ENCODE measurements around the gene ERBB4.

ERBB4 gene

GRCh38 chr2:212364112-212364985 is 174.3 kb downstream of the ERBB4 start:
- no peak for TF ChIP-seq ZNF8 (CRISPR knock-in tag; IDR thresholded peaks at IDR 0.05)
- no peak for TF ChIP-seq GLIS3 (CRISPR knock-in tag; IDR thresholded peaks at IDR 0.05)
- no peak for TF ChIP-seq CSDC2 (CRISPR knock-in tag; IDR thresholded peaks at IDR 0.05)
- TF ChIP-seq, protein P1, sequence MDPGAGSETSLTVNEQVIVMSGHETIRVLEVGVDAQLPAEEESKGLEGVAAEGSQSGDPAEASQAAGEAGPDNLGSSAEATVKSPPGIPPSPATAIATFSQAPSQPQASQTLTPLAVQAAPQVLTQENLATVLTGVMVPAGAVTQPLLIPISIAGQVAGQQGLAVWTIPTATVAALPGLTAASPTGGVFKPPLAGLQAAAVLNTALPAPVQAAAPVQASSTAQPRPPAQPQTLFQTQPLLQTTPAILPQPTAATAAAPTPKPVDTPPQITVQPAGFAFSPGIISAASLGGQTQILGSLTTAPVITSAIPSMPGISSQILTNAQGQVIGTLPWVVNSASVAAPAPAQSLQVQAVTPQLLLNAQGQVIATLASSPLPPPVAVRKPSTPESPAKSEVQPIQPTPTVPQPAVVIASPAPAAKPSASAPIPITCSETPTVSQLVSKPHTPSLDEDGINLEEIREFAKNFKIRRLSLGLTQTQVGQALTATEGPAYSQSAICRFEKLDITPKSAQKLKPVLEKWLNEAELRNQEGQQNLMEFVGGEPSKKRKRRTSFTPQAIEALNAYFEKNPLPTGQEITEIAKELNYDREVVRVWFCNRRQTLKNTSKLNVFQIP (CRISPR knock-in tag; IDR thresholded peaks at IDR 0.05; ENCODE audit: borderline replicate concordance, low read depth) = no peak
- TF ChIP-seq ZC3H10 (CRISPR knock-in tag; IDR thresholded peaks at IDR 0.05) = no peak
- TF ChIP-seq ISL1 (CRISPR knock-in tag; IDR thresholded peaks at IDR 0.05) = no peak
- no peak for TF ChIP-seq TSHZ2 (CRISPR knock-in tag; IDR thresholded peaks at IDR 0.05)
- TF ChIP-seq PPARA (CRISPR knock-in tag; IDR thresholded peaks at IDR 0.05; ENCODE audit: borderline replicate concordance) = no peak
- TF ChIP-seq ZNF70 (CRISPR knock-in tag; IDR thresholded peaks at IDR 0.05) = no peak
- no peak for TF ChIP-seq OSR1 (CRISPR knock-in tag; IDR thresholded peaks at IDR 0.05)
- TF ChIP-seq, protein P2, sequence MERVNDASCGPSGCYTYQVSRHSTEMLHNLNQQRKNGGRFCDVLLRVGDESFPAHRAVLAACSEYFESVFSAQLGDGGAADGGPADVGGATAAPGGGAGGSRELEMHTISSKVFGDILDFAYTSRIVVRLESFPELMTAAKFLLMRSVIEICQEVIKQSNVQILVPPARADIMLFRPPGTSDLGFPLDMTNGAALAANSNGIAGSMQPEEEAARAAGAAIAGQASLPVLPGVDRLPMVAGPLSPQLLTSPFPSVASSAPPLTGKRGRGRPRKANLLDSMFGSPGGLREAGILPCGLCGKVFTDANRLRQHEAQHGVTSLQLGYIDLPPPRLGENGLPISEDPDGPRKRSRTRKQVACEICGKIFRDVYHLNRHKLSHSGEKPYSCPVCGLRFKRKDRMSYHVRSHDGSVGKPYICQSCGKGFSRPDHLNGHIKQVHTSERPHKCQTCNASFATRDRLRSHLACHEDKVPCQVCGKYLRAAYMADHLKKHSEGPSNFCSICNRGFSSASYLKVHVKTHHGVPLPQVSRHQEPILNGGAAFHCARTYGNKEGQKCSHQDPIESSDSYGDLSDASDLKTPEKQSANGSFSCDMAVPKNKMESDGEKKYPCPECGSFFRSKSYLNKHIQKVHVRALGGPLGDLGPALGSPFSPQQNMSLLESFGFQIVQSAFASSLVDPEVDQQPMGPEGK (CRISPR knock-in tag; IDR thresholded peaks at IDR 0.05; ENCODE audit: borderline replicate concordance) = no peak
- no peak for TF ChIP-seq SNAI2 (CRISPR knock-in tag; IDR thresholded peaks at IDR 0.05)
- no peak for TF ChIP-seq ZNF565 (CRISPR knock-in tag; conservative IDR thresholded peaks at IDR 0.05; ENCODE audit: low read depth)
- TF ChIP-seq, protein P3, sequence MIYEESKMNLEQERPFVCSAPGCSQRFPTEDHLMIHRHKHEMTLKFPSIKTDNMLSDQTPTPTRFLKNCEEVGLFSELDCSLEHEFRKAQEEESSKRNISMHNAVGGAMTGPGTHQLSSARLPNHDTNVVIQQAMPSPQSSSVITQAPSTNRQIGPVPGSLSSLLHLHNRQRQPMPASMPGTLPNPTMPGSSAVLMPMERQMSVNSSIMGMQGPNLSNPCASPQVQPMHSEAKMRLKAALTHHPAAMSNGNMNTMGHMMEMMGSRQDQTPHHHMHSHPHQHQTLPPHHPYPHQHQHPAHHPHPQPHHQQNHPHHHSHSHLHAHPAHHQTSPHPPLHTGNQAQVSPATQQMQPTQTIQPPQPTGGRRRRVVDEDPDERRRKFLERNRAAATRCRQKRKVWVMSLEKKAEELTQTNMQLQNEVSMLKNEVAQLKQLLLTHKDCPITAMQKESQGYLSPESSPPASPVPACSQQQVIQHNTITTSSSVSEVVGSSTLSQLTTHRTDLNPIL (CRISPR knock-in tag; IDR thresholded peaks at IDR 0.05; ENCODE audit: low read depth) = no peak
- no peak for TF ChIP-seq RARB (CRISPR knock-in tag; IDR thresholded peaks at IDR 0.05)
- ATAC-seq = peak; percentile 85

- no peak for TF ChIP-seq ZNF70 (CRISPR knock-in tag; IDR thresholded peaks at IDR 0.05)
- TF ChIP-seq, protein P2 (CRISPR knock-in tag; IDR thresholded peaks at IDR 0.05; ENCODE audit: borderline replicate concordance) = no peak
- TF ChIP-seq ARNTL (CRISPR knock-in tag; IDR thresholded peaks at IDR 0.05; ENCODE audit: borderline replicate concordance, low read depth) = no peak
- TF ChIP-seq OSR1 (CRISPR knock-in tag; IDR thresholded peaks at IDR 0.05) = no peak
- no peak for TF ChIP-seq CSDC2 (CRISPR knock-in tag; IDR thresholded peaks at IDR 0.05)
- TF ChIP-seq, protein P4, sequence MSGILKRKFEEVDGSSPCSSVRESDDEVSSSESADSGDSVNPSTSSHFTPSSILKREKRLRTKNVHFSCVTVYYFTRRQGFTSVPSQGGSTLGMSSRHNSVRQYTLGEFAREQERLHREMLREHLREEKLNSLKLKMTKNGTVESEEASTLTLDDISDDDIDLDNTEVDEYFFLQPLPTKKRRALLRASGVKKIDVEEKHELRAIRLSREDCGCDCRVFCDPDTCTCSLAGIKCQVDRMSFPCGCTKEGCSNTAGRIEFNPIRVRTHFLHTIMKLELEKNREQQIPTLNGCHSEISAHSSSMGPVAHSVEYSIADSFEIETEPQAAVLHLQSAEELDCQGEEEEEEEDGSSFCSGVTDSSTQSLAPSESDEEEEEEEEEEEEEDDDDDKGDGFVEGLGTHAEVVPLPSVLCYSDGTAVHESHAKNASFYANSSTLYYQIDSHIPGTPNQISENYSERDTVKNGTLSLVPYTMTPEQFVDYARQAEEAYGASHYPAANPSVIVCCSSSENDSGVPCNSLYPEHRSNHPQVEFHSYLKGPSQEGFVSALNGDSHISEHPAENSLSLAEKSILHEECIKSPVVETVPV (CRISPR knock-in tag; IDR thresholded peaks at IDR 0.05) = no peak
- TF ChIP-seq, protein P3 (CRISPR knock-in tag; IDR thresholded peaks at IDR 0.05; ENCODE audit: low read depth) = no peak
- no peak for TF ChIP-seq TCF4 (CRISPR knock-in tag; IDR thresholded peaks at IDR 0.05; ENCODE audit: borderline replicate concordance)
Observed at GRCh38 chr2:212361174-212361756, 177.3 kb downstream of the ERBB4 start.

More at GRCh38 chr2:212361174-212361756, 177.3 kb downstream of the ERBB4 start:
- ATAC-seq = no peak

Measured in SK-N-SH treated with all-trans-retinoic acid at 6 μM for 48 hours (cell line).